ENCODE data around the gene MARS1. TPM values are rescaled to one million over a fixed set of nuclear protein-coding genes. Genes with fewer than 3 reads are reported as not detected.

Gene MARS1
- total RNA-seq, 1 donor: 158 TPM

DNA sequence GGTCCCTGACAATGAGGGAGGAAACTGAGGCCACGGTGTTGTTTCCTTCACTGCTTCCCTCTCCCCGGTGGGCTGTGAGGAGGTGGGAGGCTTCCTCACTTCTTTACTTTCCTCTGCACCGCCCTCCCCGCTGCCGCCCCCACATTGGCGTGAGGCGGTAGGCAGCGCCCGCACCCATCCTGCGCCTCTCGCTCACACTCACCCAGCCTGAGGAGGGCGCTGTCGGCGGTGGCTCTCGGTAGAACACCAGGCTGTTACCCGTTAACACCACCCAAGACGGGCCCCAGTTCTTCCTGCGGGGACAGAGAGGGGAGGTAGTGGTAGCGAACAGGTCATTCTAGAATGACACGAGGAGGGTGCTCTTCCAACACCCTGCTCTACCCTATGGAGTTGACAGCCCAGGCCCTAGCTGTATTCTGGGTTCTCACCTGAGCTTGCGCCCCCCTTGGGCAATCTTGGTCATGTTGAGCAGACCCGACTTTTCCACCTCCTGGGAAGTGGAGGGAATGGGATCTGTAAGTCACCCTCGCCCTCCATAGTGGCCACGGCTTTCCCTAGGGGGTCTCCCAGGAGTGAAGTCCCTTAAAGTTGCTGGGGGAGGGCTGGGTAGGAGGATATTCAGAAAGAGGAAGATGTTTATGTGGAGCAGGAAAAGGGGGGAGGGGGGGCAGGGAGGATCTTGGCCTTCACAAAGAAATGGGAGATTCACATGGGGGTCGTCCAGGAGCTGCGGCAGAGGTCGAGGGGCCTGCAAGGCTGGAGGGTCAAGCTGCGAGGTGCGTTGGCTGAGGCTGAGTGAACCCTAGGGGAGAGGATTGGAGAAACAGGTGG is 11.5 kb upstream of the MARS1 start:
- TF ChIP-seq, protein P1, sequence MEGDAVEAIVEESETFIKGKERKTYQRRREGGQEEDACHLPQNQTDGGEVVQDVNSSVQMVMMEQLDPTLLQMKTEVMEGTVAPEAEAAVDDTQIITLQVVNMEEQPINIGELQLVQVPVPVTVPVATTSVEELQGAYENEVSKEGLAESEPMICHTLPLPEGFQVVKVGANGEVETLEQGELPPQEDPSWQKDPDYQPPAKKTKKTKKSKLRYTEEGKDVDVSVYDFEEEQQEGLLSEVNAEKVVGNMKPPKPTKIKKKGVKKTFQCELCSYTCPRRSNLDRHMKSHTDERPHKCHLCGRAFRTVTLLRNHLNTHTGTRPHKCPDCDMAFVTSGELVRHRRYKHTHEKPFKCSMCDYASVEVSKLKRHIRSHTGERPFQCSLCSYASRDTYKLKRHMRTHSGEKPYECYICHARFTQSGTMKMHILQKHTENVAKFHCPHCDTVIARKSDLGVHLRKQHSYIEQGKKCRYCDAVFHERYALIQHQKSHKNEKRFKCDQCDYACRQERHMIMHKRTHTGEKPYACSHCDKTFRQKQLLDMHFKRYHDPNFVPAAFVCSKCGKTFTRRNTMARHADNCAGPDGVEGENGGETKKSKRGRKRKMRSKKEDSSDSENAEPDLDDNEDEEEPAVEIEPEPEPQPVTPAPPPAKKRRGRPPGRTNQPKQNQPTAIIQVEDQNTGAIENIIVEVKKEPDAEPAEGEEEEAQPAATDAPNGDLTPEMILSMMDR (IDR thresholded peaks at IDR 0.05; ENCODE audit: insufficient read depth, low read depth, low read length): no peak
- no peak overlapping the region for H3K4me3 ChIP-seq (ENCODE audit: low read depth, low read length)
- DNase-seq (ENCODE audit: low read depth): no peak

DNA sequence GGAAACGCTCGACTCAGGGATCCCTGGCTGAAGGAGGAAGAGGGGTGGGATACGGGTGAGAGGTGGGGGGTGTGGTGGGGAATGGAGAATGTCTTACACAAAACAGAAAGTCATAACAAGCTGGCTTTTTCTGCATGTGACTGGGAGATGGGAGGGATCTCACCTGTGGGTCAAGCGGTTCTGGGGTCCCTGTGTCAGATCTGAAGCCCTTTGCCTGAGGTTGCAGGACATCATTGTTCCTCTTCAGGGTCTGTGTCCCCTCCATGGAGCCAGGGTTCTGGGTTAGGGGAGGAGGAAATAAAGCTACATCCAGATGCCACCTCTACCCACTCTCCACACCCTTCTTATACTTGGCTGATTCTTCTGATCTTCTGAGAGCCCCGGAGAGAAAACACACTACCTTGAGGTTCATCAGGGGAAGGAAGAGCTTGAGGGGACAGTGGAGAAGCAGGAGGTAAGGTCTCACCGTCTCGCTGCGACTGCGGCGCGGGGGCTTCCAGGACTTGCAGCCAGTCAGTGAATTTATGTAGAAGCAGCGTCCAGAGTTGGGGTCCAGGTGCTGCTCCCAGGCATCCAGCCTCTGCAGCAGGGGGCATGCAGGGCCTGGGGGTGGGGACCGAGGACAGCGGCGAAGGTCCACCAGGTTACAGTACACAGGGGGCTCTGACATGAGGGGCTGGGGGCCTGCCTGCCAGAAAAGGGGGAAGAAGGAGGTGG is 10.7 kb upstream of the MARS1 start:
- DNase-seq (ENCODE audit: low read depth): no peak
- TF ChIP-seq, protein P1 (IDR thresholded peaks at IDR 0.05; ENCODE audit: insufficient read depth, low read depth, low read length): no peak
- H3K4me3 ChIP-seq (ENCODE audit: low read depth, low read length): no peak overlapping the region

DNA sequence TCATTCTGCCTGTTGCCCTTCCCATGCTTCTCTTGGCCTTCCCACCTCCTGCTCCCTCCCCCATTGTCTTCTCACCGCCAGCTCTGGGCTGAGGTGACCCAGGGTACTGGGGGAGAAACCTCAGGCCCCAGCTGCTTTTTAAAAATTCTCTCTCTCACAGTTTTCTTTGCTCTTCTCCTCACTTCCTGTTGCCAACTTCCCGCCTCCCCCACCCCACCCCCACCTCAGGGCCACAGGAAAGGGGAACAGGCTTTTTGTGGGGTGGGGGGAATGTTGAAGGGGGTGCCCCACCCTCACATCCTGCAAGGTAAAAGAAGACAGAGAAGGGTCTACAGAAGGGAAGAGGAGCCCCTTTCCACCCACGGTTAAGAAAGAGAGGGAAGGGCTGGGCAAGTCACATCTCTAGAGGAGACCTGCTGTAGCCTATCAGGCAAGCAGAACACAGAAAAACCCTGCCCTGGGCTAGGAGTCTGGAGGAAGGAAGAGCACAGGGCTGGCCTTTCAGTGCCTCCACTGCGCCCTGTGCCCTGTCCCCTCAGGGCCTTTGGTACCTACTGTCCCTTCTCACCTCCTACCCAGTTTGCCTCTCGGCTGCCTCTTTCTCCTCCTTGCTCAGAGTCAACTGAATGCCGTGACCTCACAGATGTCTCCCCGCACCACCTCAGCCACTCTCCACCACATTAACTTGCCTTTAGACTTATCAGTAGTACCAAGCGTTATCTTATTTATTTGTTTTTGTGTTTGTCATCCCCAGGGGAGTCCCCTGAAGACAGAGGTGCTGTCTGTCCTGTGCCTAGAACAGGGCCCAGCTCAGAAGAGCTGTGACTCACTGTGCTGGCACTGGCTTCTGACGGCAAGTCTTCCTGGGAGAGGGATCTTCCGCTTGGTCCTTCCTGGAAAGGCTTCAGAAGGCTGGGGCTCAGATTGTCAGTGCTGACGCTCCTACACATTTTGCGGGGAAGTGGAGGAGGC is 9.9 kb upstream of the MARS1 start:
- peak; percentile 55 for DNase-seq (ENCODE audit: low read depth)
- TF ChIP-seq, protein P1 (IDR thresholded peaks at IDR 0.05; ENCODE audit: insufficient read depth, low read depth, low read length): no peak
- H3K4me3 ChIP-seq (ENCODE audit: low read depth, low read length): no peak overlapping the region

DNA sequence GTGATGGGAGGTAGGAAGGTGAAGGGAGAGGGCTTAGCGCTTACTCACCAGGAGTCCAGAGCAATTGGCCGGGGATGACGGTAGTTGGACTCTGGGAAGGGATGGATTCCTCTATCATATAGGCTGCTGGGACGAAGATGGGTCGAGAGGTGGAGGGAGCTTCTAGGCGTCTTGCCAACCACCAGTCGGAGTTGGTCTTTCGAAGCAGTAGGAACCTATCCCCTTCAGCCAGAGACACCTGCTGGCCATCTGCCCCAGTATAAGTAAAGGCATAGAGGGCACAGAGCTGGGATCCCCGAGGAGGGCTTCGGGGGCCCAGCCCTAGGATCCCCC is 8.9 kb upstream of the MARS1 start:
- TF ChIP-seq, protein P1 (IDR thresholded peaks at IDR 0.05; ENCODE audit: insufficient read depth, low read depth, low read length): no peak
- no peak for DNase-seq (ENCODE audit: low read depth)
- no peak overlapping the region for H3K4me3 ChIP-seq (ENCODE audit: low read depth, low read length)

DNA sequence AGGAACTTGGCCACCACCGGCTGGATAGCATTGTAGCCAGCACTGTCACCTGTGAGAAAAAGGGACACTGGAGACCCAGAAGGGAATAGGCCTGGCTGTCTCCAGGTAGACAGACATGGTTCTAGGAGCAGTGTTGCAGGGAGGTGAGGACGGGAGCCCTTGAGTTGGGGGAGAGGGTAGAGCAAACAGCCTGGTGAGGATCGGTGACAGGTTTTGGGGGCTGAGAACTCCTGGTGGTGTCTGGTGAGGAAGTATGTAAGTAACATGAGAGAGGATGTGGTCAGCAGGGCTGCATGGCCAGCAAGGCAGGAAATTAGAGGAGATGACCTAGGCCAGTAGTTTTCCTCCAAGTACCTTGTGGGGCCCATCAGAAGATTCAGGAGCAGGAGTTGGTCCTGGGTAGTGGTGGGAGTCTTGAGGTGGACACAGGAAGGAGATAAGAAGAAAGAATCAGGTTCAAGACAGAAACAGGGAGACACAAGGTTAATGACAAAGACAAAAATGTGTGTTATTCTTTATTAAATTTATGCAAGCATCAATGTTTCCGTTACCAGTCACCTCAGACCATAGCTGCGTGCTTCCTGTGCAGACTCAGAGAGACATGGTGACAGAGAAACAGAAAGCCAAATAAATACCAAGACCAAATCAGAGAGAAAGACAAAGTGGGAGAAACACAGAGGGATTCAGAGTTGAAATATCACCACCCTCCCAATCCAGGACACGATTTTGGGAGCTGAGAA is 8.3 kb upstream of the MARS1 start, which contains the start of gene ARHGAP9:
Gene ARHGAP9 (minus strand): TSS at position 491 of the 740 bp plus-strand sequence. CDS start 460 bp downstream, at position 31.
- no peak for DNase-seq (ENCODE audit: low read depth)
- no peak within 1 kb of the TSS for H3K4me3 ChIP-seq (ENCODE audit: low read depth, low read length)
- TF ChIP-seq, protein P1 (IDR thresholded peaks at IDR 0.05; ENCODE audit: insufficient read depth, low read depth, low read length): no peak

DNA sequence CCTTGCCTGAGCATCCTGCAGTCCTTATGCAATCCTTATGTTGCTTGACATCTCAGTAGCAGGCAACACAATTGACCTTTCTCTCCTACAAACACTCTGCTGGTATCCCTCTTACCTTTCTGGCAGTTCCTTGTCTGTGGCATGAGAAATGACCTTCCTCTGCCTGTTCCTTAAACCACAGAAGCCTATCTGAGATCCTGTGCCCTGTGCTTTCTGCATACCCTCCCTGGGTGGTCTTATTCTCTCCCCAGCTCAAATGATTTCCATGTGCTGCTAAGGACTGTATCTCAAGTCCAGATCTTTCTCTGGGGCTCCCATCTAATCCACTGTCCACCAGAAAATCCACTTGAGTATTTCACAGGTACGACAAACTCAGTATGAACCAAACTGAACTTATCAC is 6.2 kb upstream of the MARS1 start:
- TF ChIP-seq, protein P1 (IDR thresholded peaks at IDR 0.05; ENCODE audit: insufficient read depth, low read depth, low read length): no peak
- no peak for DNase-seq (ENCODE audit: low read depth)
- no peak overlapping the region for H3K4me3 ChIP-seq (ENCODE audit: low read depth, low read length)

Data from fibroblast of villous mesenchyme (primary cell).